Measurements from ENCODE around the gene PGAP2. TPM values are rescaled to one million over a fixed set of nuclear protein-coding genes. Genes with fewer than 3 reads are reported as not detected.

Gene PGAP2
- total RNA-seq, 1 donor from 2014 or later = 10.0 TPM

- Histone ChIP-seq H3K9me3 (ENCODE audit: low read depth) (no peaks in the 10 kb centered on the region), H3K4me1 (peaks cover 15% of the 10 kb centered on the region), H3K79me2 (ENCODE audit: low read depth) (no peaks in the 10 kb centered on the region), H4K20me1 (ENCODE audit: low read depth) (peaks cover 12% of the 10 kb centered on the region), H3K27ac (no peak overlapping the region), H3F3A (ENCODE audit: low read depth) (peaks cover 21% of the 10 kb centered on the region), H3K4me3 (no peak overlapping the region), H3K4me2 (no peak overlapping the region), H3K9ac (no peak overlapping the region), H3K36me3 (no peaks in the 10 kb centered on the region), H3K27me3 (peaks cover 20% of the 10 kb centered on the region), H2AFZ (replicated peaks) (no peak overlapping the region)
- no peak for DNase-seq (ENCODE audit: low spot score)
- Mint-ChIP-seq H3K27ac (no peak overlapping the region), H3K4me3 (no peak overlapping the region), H3K27me3 (ENCODE audit: insufficient read depth, low read depth) (peaks cover 4% of the 10 kb centered on the region), H3K36me3 (no peaks in the 10 kb centered on the region), H3K9me3 (no peaks in the 10 kb centered on the region), H3K4me1 (peaks cover 33% of the 10 kb centered on the region)
- TF ChIP-seq EZH2 (IDR thresholded peaks at IDR 0.05) (no peak), EZH2phosphoT487 (IDR thresholded peaks at IDR 0.05) (no peak)
- TF ChIP-seq, protein P1, sequence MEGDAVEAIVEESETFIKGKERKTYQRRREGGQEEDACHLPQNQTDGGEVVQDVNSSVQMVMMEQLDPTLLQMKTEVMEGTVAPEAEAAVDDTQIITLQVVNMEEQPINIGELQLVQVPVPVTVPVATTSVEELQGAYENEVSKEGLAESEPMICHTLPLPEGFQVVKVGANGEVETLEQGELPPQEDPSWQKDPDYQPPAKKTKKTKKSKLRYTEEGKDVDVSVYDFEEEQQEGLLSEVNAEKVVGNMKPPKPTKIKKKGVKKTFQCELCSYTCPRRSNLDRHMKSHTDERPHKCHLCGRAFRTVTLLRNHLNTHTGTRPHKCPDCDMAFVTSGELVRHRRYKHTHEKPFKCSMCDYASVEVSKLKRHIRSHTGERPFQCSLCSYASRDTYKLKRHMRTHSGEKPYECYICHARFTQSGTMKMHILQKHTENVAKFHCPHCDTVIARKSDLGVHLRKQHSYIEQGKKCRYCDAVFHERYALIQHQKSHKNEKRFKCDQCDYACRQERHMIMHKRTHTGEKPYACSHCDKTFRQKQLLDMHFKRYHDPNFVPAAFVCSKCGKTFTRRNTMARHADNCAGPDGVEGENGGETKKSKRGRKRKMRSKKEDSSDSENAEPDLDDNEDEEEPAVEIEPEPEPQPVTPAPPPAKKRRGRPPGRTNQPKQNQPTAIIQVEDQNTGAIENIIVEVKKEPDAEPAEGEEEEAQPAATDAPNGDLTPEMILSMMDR (IDR thresholded peaks at IDR 0.05) = no peak
Observed at GRCh38 chr11:3853545-3853842, 45.1 kb downstream of the PGAP2 start.

DNA sequence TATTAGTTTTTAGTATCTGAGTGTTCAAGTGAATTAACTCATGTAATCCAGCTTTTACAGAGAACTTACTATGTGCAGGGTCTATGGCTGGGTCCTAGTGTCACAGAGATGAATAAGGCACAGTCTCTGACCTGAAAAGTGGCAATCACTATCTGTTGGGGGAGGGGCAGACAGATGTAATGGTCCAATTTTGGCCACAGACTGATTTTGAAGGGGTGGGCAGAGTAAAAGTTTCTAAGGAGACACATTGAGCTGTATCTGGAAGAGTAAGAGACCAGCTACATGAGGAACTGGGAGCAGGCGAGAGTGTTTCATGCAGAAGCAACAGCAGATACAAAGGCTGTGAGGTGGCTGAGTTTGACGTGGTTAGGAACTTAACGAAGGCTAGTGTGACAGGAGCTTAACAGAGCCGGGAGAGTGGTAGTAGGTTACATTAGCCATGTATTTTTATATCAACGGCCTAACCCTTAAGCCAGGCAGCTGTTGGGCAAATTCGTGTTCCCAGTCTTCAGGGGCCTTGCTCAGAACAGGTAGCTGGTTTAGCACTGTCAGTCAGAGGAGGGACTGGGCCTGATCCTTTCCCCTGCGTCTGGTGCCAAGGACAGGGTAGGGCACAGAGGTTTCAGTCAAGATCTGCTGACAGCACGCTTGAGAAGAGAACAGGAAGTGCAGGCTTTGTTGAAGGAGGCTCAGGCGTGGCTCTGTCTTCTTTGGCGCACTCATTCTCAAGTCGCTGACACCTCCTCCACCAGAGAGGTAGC is 45.7 kb downstream of the PGAP2 start:
- H4K20me1 ChIP-seq (ENCODE audit: low read depth) = peaks cover 16% of the 10 kb centered on the region
- TF ChIP-seq, protein P1 (IDR thresholded peaks at IDR 0.05) = no peak
- no peak for TF ChIP-seq EZH2 (IDR thresholded peaks at IDR 0.05)
- TF ChIP-seq EZH2phosphoT487 (IDR thresholded peaks at IDR 0.05) = no peak
- H3K9me3 Mint-ChIP-seq = no peaks in the 10 kb centered on the region
- no peak for DNase-seq (ENCODE audit: low spot score)
- peaks cover 18% of the 10 kb centered on the region for H3K4me1 ChIP-seq
- H3K27me3 ChIP-seq = peaks cover 20% of the 10 kb centered on the region
- H3K4me3 ChIP-seq = peak overlapping the region; percentile 85
- peaks cover 38% of the 10 kb centered on the region for H3K4me1 Mint-ChIP-seq
- peak overlapping the region; percentile 98 for H3K4me2 ChIP-seq
- H3K36me3 ChIP-seq = no peaks in the 10 kb centered on the region
- H3K9me3 ChIP-seq (ENCODE audit: low read depth) = no peaks in the 10 kb centered on the region
- H3K27ac Mint-ChIP-seq = no peak overlapping the region
- H3K9ac ChIP-seq = no peak overlapping the region
- peaks cover 4% of the 10 kb centered on the region for H3K27me3 Mint-ChIP-seq (ENCODE audit: insufficient read depth, low read depth)
- H3K79me2 ChIP-seq (ENCODE audit: low read depth) = no peaks in the 10 kb centered on the region
- peaks cover 21% of the 10 kb centered on the region for H3F3A ChIP-seq (ENCODE audit: low read depth)
- H3K36me3 Mint-ChIP-seq = no peaks in the 10 kb centered on the region
- peak overlapping the region; percentile 97 for H2AFZ ChIP-seq (replicated peaks)
- H3K4me3 Mint-ChIP-seq = peak overlapping the region; percentile 89
- H3K27ac ChIP-seq = no peak overlapping the region

GRCh38 chr11:3854660-3854976 is 46.3 kb downstream of the PGAP2 start:
- Mint-ChIP-seq H3K4me1 (peaks cover 41% of the 10 kb centered on the region), H3K4me3 (peak overlapping the region; percentile 89), H3K27ac (no peak overlapping the region), H3K36me3 (no peaks in the 10 kb centered on the region), H3K27me3 (ENCODE audit: insufficient read depth, low read depth) (peaks cover 4% of the 10 kb centered on the region), H3K9me3 (no peaks in the 10 kb centered on the region)
- DNase-seq (ENCODE audit: low spot score) = no peak
- Histone ChIP-seq H3K4me3 (peak overlapping the region; percentile 85), H3K79me2 (ENCODE audit: low read depth) (no peaks in the 10 kb centered on the region), H3K36me3 (no peaks in the 10 kb centered on the region), H2AFZ (replicated peaks) (peak overlapping the region; percentile 97), H3K27ac (no peak overlapping the region), H4K20me1 (ENCODE audit: low read depth) (peaks cover 16% of the 10 kb centered on the region), H3K4me2 (peak overlapping the region; percentile 98), H3K27me3 (peaks cover 20% of the 10 kb centered on the region), H3K4me1 (peaks cover 22% of the 10 kb centered on the region), H3K9ac (no peak overlapping the region), H3F3A (ENCODE audit: low read depth) (peaks cover 21% of the 10 kb centered on the region), H3K9me3 (ENCODE audit: low read depth) (no peaks in the 10 kb centered on the region)
- TF ChIP-seq EZH2phosphoT487 (IDR thresholded peaks at IDR 0.05) (no peak), EZH2 (IDR thresholded peaks at IDR 0.05) (no peak)
- TF ChIP-seq, protein P1 (IDR thresholded peaks at IDR 0.05) = no peak

All from neural progenitor cell (in vitro differentiated cells).